NOMO-1 treated with DMSO at 0.1 percent for 48 hours (cell line): ENCODE results near the gene PDZD2.
"Not testable (repeated sequence)": the region's sequence is repeated elsewhere in the genome, so short reads cannot be mapped to it uniquely, and the experiment has no call there.

Experiments
- DNase-seq: peaks from one replicate; lab custom pipeline; 2025; ENCODE audit not compliant: unreplicated experiment; lab: John Stamatoyannopoulos, UW

PDZD2 gene

GRCh38 chr5:31767335-31768031, 128.6 kb downstream of the PDZD2 start:
- peak; percentile 78 for DNase-seq

- no peak for DNase-seq
Observed at GRCh38 chr5:31768046-31768445, 129.1 kb downstream of the PDZD2 start.

DNA sequence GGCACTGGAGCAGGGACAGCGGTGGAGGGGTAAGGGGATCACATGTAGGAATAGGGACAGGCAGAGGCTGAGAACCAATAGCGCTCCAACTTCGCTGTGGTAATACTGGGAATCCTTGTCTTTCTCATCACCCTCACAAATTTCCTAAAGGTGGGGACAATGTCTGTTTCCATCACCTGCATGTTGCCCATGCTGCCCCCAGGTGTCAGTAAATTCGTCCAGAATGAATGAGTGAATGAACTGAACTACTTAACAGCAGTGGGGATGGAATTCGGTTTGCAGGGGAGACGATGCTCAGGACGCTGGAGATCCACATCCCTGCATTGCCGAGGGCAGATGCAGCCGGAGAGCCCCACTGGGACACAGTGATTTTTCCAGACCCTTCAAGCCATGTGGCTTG, 129.9 kb downstream of the PDZD2 start:
- no peak for DNase-seq

- DNase-seq: no peak
Observed at GRCh38 chr5:31769530-31769929, 130.6 kb downstream of the PDZD2 start.

DNA sequence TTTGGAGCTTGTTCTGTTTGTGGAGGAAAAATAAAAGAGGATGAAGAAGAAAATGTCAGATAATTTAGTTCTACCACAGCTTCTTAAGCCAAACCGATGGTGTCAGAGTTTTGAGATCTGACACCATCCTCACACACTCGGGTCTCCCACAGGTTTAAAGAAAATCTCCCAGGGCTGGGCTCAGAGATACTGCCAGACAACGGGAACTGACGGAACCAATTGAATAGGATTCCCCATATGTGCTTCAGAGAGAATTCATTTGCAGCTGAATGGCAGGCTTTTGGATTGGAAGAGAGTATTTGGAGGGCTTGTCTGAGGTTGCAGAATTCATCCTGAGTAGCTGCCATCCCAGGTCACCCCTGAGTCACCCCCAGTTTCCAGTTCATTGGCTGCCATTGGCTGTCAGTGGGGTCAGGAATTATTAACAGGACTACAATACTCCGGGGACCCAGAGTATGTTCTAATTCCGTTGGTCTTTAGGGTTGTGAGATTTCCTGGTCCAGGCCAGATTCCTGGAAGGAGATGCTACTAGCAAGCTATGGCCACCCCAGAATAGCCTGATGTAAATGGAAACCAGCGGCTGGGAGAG, 131.3 kb downstream of the PDZD2 start:
- no peak for DNase-seq

DNA sequence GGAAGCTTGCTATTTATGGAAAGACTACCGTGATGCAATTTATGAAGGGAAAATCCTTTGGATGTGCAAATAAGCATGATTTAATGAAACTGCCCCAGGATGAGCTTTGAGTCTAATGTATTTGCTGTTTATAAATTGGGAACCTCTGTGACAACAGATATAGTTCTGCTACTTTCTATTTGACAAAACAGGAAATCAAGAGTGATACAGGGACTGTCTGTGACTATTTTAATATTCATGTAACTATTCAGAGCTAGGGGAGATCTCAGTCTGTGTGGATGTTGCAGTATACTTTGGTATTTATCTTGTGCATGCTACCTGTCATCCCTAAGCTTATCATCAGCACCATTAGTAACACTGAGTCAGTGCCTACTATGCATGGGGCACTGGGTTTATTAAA, 132.1 kb downstream of the PDZD2 start:
- DNase-seq: no peak

- no peak for DNase-seq
Observed at GRCh38 chr5:31771500-31771899, 132.6 kb downstream of the PDZD2 start.

- not testable (repeated sequence) for DNase-seq
Observed at GRCh38 chr5:31776294-31776693, 137.4 kb downstream of the PDZD2 start.

GRCh38 chr5:31776976-31777651, 138.2 kb downstream of the PDZD2 start:
- no peak for DNase-seq

GRCh38 chr5:31781772-31782171, 142.8 kb downstream of the PDZD2 start:
- no peak for DNase-seq

DNA sequence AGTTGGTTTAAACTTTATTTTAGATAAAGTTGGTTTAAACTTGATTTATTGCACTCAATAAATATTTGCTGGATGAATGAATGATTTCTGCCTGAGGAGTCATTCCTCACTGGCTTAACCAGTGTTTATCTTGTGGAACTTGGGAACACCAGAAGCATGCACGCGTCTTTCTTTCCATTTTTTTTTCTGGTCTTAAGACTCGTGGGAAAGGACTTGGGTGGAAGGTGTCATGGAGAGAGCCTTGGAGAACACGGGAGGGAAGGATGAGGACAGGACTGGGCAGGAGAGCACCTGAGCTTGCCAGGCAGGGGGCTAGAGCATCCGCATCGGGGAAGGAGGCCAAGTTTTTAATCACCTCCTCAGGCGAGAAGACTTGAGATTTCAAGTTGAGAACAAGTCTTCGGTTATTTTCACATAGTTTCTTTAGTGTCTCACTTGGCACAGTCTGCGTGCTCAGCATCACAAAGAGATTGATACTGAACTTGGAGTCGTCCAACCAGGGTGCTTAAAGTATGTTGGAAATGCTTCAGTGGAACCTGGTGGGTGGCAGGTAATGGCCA, 144.2 kb downstream of the PDZD2 start:
- no peak for DNase-seq

- no peak for DNase-seq
Observed at GRCh38 chr5:31783731-31784130, 144.8 kb downstream of the PDZD2 start.

GRCh38 chr5:31786090-31786631, 147.2 kb downstream of the PDZD2 start:
- no peak for DNase-seq

GRCh38 chr5:31794009-31794408, 155.1 kb downstream of the PDZD2 start:
- DNase-seq: no peak

GRCh38 chr5:31798168-31798567, 159.2 kb downstream of the PDZD2 start:
- DNase-seq: no peak

DNA sequence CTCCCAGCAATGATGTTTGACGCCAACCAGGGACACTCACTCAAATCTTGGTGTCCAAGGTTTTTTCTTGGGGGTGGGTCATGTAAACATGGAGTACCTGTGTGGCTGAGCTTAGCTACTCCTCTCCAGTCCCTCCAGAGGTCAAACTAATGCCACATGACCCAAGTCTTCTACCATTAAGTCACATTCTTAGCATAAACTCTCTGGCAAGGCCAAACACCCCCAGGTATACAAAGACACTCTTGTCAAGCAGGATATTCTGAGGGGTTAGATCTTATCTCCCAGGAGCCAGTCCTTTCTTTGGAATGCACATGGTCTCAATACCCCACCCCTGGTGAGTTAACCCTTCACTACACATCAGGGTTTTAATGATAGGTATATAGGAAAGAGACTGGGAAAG, 161.4 kb downstream of the PDZD2 start:
- no peak for DNase-seq

GRCh38 chr5:31805785-31806400, 167.0 kb downstream of the PDZD2 start:
- no peak for DNase-seq

DNA sequence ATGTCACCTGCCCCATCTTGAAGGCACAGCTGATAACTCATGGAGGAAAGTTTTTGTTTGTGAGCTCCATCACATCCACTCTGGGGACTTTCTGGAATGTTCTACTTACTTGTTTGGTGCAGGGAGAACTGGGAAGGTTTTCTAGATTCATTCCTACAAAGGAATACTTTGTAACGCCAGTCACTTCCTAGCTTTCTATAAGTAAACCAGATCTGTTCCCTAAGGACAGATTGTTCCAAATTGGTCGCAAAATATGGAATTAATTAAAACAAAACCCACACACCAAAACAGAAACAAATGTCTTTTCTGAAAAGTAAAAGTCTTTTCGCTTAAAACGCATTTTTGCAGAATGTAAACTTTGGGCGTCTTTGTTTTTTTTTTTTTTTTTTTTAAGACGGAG, 167.6 kb downstream of the PDZD2 start:
- no peak for DNase-seq

GRCh38 chr5:31807789-31808540, 169.0 kb downstream of the PDZD2 start:
- no peak for DNase-seq

DNA sequence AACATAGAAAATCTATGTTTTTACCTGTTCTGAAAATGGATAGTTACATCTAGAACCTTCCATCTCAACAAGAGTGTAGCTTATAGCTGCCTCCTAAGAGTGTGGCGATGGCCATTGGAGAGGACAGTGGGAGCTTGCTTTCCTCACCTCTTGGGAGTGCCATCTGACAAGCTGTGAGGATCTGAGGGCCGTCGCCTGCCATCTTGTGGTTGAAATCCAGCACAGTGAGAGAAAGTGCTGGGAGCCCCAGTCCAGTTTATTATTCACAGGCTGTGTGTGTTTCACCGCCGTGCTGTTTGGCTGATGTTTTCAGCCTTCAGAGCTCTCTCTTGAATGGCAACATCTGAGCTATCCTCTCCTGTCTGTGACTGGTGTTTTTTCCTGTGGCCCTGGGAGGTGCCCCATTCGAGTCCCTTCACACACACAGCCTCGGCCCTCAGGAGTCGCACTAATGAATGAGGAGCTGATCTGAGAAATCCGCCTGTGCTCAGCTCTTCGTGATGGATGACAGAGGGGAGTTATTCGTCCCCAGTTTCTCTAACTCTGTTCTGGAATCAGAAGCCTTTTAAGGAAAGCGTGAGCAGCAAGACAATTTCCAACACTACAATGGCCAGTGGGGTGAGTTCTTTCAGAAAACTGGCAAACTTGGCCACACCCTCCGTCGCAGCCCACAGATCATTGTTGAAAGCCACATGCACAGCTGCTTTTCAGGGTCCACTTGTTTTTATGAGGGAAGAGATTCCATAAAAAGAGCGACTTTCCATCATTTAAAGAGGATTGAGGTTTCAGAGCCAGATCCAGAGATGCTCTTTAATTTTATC, 170.3 kb downstream of the PDZD2 start:
- peak; percentile 52 for DNase-seq
